Measurements from ENCODE around the gene EIF3L.
A peak's percentile ranks its signal among the peaks of the same experiment; 100 is the strongest.

EIF3L gene

GRCh38 chr22:37927637-37927936, 78.4 kb downstream of the EIF3L start:
- no peak for DNase-seq (ENCODE audit: low spot score)

GRCh38 chr22:37929390-37929789, 80.2 kb downstream of the EIF3L start:
- no peak for DNase-seq (ENCODE audit: low spot score)

DNA sequence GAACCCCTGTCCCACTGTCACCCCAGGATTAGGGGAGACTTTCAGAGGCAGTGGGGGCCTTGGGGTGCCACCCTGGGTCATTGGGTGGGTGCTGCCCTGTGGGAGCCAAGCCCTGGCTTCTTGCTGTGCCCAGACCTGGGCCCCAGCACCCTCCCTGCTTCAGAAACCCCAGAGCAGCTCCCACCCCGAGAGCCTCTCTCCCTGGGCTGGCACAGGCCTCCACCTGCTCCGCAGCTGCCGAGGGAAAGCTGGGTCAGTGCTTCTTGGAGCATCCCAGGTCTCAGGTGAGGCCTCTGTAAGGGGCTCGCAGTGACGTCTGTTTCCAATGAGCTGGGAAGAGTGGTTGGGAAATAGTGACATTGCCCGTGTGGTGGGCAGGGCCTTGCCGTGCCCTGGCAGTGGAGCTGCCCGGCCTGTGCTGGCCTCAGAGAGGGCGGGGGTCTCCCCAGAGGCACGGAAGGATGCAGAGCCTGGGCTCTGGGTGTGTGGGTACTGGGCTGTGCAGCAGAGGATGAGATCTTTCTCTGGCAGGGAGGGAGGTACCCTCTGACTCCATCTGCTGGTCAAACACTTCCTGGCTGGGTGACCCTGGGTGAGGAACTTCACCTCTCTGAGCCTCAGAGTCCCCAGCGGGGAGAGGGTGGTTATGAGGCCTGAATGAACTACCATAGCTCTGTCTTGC, 81.2 kb downstream of the EIF3L start:
- no peak for DNase-seq (ENCODE audit: low spot score)

DNA sequence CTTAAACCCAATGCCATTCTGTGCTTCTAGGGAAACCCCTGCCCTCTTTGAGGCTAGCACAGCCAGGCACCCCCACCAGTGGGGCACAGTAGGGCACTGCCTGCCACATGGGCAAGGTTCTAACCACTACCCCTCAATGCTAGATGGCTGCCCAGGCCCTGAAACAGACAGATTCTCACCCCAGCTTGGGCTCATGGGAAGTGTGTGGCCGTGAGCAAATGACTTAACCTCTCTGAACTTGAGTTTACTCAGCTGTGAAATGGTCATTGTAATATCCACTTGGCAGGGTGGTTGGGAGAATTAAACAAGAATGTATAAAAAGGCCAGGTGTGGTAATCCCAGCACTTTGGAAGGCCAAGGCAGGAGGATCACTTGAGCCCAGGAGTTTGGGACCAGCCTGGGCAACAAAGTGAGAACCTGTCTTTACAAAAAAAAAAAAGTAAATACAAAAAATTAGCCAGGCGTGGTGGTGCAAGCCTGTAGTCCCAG, 81.8 kb downstream of the EIF3L start:
- no peak for DNase-seq (ENCODE audit: low spot score)

- no peak for DNase-seq (ENCODE audit: low spot score)
These were observed 82.7 kb downstream of the EIF3L start for GRCh38 chr22:37931893-37932389.

DNA sequence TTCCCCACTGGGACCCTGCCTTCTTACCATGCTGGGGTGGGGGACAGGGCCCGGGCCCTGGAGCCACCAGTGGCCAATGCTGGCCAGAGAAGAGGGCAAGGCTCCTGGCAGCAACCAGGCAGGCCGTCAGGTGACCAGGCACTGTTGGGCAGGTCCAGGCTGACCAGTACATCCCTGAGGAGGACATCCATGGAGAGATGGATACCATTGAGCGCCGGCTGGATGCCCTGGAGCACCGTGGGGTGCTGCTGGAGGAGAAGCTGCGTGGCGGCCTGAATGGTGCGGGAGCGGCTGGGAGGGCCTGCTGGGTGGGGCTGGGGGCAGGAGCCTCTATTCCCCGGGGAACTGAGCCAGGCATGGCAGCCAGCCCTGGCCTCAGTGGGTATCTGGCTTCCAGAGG, 83.2 kb downstream of the EIF3L start:
- no peak for DNase-seq (ENCODE audit: low spot score)

DNA sequence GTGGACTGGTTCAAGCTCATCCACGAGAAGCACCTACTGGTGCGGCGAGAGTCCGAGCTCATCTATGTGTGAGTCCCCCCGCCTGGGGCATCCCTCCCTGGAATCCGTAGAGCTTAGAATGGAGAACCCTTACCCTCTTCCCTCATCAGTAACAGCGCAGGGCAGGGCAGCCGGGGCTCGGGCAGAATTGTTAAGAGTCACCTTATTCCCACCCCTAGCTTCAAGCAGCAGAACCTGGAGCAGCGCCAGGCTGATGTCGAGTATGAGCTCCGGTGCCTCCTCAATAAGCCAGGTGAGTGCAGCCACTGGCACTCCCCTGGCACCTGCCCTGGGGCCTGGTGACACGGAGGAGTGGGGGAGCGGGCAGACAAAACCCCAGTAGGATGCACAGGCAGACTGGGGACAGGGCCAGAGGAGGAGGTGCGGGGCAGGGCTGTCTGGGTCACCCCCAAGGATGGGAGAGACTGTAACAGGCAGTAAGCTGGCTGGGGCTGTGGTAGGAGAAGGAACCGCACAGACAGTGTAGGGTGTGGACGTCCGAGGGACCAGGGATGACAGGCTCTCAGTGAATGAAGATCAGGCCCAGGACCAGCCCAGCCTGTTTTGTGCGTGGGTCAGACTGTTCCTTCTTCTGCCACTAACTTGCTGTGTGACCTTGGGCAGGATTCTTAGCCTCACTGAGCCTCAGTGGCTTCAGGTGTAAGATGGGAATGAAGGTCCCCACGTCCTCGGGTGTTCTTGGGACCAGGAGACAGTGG, 83.8 kb downstream of the EIF3L start:
- DNase-seq (ENCODE audit: low spot score) = no peak

GRCh38 chr22:37933711-37934376, 84.6 kb downstream of the EIF3L start:
- peak; percentile 87 for DNase-seq (ENCODE audit: low spot score)

Measured in SW480 (cell line).